Activated T-cell treated with anti-CD3 and anti-CD28 coated beads, Interleukin-2, amount 50 U/mL, for 4 hours (primary cell): ENCODE results near the gene ABHD17A. TPM values are rescaled to one million over a fixed set of nuclear protein-coding genes. Genes with fewer than 3 reads are reported as not detected.

Experiments
- ATAC-seq, 2 donors: fragments of 200-7000 bp; cut with Tn5 transposase; one replicate each; pipeline ENCODE4 v1.10.0; 2021
- DNase-seq: peaks from one replicate; pipeline ENCODE4 v3.0.0-alpha.2; 2020
- H3K27me3 Mint-ChIP-seq: one replicate; pipeline ENCODE4 v1.8.0; 2021; ENCODE audit warnings: low read depth, mixed read lengths
- H3K36me3 Mint-ChIP-seq: one replicate; pipeline ENCODE4 v1.8.0; 2022; ENCODE audit warnings: mixed read lengths; ENCODE audit not compliant: insufficient read depth
- H3K4me1 Mint-ChIP-seq: one replicate; pipeline ENCODE4 v1.8.0; 2021; ENCODE audit warnings: low read depth, mixed read lengths
- H3K4me3 Mint-ChIP-seq: one replicate; pipeline ENCODE4 v1.8.0; 2021; ENCODE audit warnings: mild to moderate bottlenecking, moderate library complexity, mixed read lengths
- H3K9me3 Mint-ChIP-seq: one replicate; pipeline ENCODE4 v1.8.0; 2021; ENCODE audit warnings: mixed read lengths
- total RNA-seq, 3 donors: library from RNA; stranded (reverse); gene quantifications; one replicate each; pipeline ENCODE4 v1.2.1, GENCODE V29; 2021

The ABHD17A gene
- total RNA-seq, 3 donors from 2014 or later, result 109 to 135 (median 117) TPM

DNA sequence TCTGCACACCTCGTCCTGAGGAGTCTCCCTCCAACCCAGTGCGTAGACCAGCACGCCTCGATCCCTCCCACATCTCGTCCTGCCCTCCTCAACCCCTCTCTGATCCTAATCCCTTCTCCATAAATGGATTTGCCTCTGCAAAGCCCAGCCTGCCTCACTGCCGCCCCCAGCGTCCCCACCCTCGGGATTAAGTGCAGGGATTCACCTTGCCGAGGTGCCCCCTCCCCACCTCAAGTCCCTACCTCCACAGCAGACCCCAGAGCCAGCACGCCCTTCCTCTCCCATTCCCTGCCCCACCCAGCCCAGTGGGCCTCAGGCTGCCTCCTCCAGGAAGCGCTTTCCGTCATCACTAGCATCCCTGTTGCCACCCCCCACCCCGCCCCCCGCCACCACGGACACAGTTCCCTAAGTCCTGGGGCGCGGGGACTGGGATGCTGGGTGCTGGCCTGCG lies 25.9 kb downstream of the ABHD17A start:
- peak overlapping the region; percentile 44 for H3K4me3 Mint-ChIP-seq
- H3K27me3 Mint-ChIP-seq, result no peaks in the 10 kb centered on the region
- peaks cover 52% of the 10 kb centered on the region for H3K4me1 Mint-ChIP-seq
- H3K9me3 Mint-ChIP-seq, result no peaks in the 10 kb centered on the region
- H3K36me3 Mint-ChIP-seq, result no peaks in the 10 kb centered on the region
- ATAC-seq (no peak), DNase-seq (no peak)

DNA sequence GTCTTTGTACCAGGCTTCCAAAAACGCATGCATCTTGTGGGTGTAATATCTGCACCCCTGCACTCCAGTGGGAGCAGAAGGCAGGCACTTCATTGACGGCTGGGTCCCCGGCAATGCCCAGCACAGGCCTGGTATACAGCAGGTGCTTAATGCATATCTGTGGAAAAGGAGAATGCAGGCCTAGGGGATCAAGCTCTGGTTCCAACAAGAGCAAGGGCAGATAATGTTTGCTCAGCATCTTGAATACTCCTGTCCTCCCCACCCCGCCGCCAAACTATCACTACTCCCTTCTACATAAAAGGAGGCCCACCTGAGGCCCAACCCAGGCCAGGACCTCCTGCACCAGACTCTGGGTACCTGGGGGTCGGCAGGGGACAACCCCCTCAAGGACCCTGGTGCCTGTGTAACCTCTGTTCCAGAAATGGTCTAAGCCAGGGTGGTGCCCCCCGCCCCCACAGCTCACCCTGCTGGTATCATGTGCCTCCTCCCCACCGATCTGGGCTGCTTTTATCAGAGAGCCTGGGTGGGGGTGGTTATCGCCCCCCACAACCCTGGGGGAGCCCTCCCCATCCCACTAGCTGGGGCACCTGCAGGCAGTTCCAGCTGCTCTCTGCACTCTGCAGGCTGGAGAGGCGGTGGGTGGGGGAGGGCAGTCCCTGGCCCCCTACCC lies 26.7 kb downstream of the ABHD17A start:
- Mint-ChIP-seq H3K36me3 (no peaks in the 10 kb centered on the region), H3K27me3 (no peaks in the 10 kb centered on the region), H3K4me3 (peak overlapping the region; percentile 33), H3K4me1 (peaks cover 52% of the 10 kb centered on the region), H3K9me3 (no peaks in the 10 kb centered on the region)
- no peak for ATAC-seq
- no peak for DNase-seq

DNA sequence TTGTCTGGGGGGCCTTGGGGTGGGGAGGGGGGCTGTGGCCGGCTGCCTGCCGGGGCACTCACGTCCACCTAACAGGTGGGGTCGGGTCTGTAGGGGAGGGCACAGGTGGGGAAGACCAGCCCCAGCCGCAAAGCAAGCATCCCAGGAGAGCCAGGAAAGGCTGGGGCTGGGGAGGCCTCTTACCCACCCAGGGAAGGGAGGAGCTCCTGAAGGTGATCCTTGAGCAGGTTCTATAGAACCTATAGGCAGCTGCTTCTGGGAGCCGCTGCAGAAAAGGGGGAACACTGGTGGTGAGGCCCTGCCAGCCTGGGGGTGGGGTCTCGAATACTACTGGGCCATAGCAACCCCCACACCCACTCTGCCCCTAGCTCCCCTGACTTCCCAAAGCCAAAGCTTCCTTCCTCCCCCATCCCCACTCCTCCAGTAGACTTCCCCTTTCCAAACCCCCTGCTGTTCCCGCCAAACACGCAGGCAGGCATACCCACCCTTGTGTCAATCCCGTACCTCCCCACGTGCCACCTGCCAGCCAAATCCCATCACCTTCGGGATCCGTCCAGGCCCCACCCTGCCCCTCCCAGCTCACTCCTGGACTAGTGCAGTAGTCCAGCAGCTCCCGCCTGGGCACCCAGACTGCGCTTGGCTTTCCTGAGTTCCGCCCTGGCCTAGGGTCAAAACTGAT lies 27.5 kb downstream of the ABHD17A start:
- DNase-seq (no peak), ATAC-seq (no peak)
- Mint-ChIP-seq H3K27me3 (no peaks in the 10 kb centered on the region), H3K9me3 (no peaks in the 10 kb centered on the region), H3K4me1 (peaks cover 58% of the 10 kb centered on the region), H3K4me3 (peak overlapping the region; percentile 66), H3K36me3 (peaks cover 2% of the 10 kb centered on the region)

DNA sequence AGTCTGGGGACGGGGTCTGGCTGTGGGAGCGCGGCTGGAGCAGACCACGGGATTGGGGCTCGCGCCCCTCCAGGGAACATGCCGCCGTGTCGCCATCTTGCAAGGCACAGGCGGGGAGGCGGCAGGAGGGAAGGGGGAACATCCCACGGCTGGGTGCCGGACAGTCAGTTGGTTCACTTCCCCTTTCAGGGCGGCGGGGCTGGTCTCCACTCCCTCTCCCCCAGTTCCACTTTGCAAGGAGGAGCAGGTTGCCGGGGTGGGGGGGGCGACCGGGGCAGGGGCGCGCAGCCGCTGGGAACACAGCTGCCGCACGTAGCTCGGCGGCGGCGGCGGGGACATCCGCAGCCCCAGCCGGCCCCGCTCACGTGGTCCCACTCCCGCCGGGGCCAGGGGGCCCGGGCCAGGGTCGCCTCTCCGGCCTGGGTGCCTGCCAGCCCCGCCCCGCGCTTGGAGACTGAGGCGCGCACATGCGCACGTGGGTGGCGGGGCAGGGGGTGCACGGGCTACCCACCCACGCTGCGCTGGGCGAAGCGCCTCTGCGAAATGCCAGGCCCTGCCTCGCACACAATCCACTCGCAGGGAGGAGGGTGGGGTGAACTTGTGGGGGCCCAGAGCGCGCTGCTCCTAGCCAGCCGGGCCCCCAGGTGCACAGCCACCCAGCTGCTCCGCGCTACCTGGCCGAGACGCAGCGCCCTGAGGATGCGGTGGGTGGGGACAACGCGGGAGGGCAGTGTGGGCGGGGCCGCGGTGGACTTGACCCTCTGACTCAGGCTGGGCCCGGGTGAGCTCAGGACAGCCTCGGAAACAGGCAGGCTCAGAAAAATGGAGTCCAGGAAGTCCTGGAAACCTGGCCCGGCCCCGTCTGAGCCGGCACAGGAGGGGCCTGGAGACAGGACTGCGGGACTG lies 28.3 kb downstream of the ABHD17A start:
- Mint-ChIP-seq H3K36me3 (peaks cover 2% of the 10 kb centered on the region), H3K4me1 (peaks cover 63% of the 10 kb centered on the region), H3K4me3 (peak overlapping the region; percentile 78), H3K27me3 (no peaks in the 10 kb centered on the region), H3K9me3 (no peaks in the 10 kb centered on the region)
- ATAC-seq, result peak; percentile 5
- peak; percentile 63 for DNase-seq

DNA sequence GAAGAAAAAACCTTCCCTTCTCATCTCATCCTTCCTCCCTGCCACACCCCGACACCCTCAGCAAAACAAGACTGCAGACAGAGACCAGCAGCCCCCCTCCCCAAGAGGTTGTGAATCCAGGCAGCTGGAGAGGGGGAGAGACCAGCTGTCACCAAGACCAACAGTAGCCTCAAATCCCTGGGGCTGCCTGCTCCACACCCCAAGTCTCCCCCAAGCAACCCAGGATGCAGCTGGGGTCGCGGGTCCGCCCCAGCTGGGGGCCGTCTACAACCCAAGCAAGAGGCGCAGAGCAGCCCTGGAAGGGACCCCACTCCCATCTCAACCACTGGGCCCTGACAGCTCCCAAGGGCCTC lies 29.0 kb downstream of the ABHD17A start:
- peak overlapping the region; percentile 78 for H3K4me3 Mint-ChIP-seq
- H3K4me1 Mint-ChIP-seq, result peaks cover 59% of the 10 kb centered on the region
- H3K36me3 Mint-ChIP-seq, result peaks cover 2% of the 10 kb centered on the region
- ATAC-seq (no peak), DNase-seq (no peak)
- H3K9me3 Mint-ChIP-seq, result no peaks in the 10 kb centered on the region
- no peaks in the 10 kb centered on the region for H3K27me3 Mint-ChIP-seq

DNA sequence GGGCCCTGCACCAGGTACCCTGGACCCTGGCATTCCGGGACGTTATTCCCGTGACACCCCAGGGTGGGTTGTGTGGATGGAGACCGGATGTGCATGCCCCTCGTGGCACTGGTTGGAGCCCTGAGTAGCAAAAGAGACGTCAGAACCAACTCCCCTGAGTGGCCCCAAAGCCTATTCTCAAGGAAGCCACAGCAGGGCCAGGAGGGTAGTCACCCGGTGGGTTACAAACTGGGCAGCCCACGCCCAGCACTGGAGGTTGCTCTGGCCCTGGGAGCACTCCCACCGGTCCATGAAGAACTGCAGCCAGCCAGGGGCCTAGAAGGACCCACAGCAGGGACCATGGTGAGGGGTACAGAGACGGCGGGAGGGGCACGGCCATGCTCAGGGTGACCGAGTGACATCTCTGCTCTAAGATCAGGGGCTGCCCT lies 29.5 kb downstream of the ABHD17A start:
- Mint-ChIP-seq H3K4me3 (peak overlapping the region; percentile 78), H3K4me1 (peaks cover 59% of the 10 kb centered on the region), H3K9me3 (no peaks in the 10 kb centered on the region), H3K27me3 (no peaks in the 10 kb centered on the region), H3K36me3 (peaks cover 2% of the 10 kb centered on the region)
- ATAC-seq (peak; percentile 22 to 28), DNase-seq (no peak)

DNA sequence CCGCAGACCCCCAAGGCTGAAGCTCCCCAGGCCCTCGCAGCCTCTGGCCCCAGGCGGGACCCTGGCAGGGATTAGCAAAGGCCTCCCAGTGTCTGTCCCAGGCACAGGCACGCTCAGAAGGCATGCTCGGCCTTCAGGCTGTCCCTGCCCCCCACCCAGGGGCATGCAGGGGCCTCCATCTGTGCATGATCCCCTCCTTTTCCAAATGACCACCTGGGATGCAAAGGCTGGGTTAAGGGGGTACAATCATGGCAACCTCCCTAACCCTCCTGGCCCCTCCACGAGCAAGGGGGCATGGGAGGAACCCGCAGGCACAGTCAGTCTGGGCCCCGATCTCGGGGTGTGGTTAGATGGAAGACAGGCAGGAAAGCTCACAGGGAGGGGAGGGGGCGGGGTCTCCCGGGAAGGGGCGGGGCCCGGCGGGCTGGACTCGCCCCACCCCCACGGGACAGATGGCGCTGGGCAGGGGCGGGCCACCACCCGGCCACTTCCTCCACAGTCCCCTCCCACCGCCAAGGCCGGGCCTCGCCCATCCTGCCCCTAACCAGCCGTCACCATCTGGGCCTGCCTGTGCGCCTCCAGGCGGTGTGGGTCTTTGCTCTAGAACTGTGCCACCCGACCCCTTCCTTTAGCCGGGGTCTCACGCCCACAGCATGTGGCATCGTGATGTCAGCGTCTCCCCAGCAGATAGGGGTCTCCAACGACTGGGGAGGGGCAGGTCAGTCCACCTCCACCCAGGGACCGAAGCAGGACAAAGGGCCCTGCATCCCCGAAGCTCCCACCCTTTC lies 30.1 kb downstream of the ABHD17A start:
- ATAC-seq, result peak; percentile 58 to 62
- H3K27me3 Mint-ChIP-seq, result no peaks in the 10 kb centered on the region
- DNase-seq, result peak; percentile 51
- H3K36me3 Mint-ChIP-seq, result peaks cover 2% of the 10 kb centered on the region
- H3K4me3 Mint-ChIP-seq, result peak overlapping the region; percentile 78
- H3K4me1 Mint-ChIP-seq, result peaks cover 60% of the 10 kb centered on the region
- H3K9me3 Mint-ChIP-seq, result no peaks in the 10 kb centered on the region

DNA sequence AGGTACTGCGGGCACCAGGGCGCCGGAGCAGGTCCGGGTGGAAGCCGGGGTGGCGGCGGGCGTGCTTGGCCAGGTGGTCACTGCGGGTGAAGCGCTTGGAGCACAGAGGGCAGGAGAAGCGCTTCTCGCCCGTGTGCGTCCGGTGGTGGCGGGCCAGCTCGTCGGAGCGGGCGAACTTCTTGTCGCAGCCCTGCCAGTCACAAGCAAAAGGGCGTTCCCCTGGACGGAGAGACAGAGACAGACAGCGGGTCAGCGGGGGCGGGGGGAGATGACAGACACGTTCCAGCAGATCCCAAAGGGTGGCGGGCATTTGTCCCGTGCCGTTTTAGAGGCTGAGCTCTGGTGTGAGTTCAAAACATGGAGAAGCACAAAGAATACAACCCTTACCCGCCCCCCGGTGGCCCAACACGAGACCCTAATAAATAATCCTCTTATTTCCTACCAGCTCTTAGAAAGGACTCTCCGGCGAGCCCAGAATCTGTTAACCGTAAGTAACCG lies 30.7 kb downstream of the ABHD17A start:
- peaks cover 63% of the 10 kb centered on the region for H3K4me1 Mint-ChIP-seq

DNA sequence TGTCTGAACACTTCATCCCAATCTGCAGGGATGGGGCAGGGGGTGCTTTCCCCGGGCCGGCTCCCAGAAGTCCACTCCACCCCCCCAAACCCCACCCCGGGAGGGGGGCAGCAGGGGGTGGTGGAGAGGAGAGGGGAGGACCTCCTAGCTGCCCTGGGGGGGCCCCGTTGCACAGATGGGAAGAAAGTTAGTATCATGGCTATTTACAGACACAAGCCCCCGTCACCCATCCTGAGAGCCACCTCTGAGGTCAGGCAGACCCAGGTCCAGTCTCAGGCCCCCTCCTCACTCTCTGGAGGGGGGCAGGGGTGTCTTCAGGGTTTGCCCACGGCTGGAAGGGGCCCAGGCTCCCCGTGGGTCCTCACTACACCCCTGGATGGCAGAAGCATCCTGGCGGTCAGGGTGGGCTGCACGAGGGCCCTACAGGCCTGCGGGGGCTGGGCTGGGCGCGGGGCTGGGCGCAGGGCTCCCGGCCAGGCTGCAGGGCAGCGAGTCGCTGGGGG lies 31.2 kb downstream of the ABHD17A start:
- Mint-ChIP-seq H3K9me3 (no peaks in the 10 kb centered on the region), H3K36me3 (peaks cover 2% of the 10 kb centered on the region), H3K27me3 (no peaks in the 10 kb centered on the region), H3K4me1 (peaks cover 61% of the 10 kb centered on the region), H3K4me3 (no peak overlapping the region)
- DNase-seq (no peak), ATAC-seq (no peak)

More for the DNA sequence above, 30.7 kb downstream of the ABHD17A start:
- no peak overlapping the region for H3K4me3 Mint-ChIP-seq
- H3K9me3 Mint-ChIP-seq, result no peaks in the 10 kb centered on the region
- H3K36me3 Mint-ChIP-seq, result peaks cover 2% of the 10 kb centered on the region
- H3K27me3 Mint-ChIP-seq, result no peaks in the 10 kb centered on the region
- ATAC-seq, result no peak
- DNase-seq, result no peak

DNA sequence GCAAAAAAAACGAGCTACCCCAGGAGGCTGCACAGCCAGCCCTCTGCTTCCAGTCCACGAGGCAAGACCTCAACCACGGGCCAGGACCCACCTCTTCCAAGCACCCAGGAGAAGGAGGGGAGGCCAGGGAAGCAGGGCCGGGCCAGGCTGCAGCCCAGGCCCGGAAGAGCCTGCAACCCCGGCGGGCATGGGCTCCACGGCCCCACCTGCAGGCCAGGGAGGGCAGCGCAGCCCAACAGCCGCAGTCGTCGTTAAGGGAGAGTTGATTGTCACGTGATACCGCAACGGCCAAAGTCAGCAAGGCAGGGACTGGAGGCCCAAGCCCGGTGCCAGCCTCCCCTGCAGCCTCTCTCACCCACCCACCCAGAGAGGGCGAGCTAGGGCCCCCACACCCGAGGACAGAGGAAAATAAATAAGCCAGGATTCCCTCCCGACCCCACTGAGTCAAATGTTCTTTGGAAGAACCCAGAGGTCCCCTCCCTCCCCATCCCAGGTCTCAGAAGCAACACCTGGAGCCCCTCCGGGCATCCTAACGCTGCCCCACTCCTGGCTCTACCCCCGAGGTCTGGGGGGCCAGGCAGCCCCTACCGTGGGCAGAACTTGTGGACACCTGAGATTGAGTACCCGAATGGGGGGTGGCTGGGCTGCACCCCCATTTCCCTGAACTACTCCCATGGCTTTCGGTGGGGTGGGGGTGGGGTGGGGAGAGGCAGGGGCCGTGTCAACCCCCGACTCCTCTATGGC lies 31.8 kb downstream of the ABHD17A start:
- DNase-seq, result peak; percentile 68
- peak overlapping the region; percentile 59 for H3K4me3 Mint-ChIP-seq
- ATAC-seq, result peak; percentile 20 to 24
- H3K27me3 Mint-ChIP-seq, result no peaks in the 10 kb centered on the region
- peaks cover 61% of the 10 kb centered on the region for H3K4me1 Mint-ChIP-seq
- peaks cover 2% of the 10 kb centered on the region for H3K36me3 Mint-ChIP-seq
- H3K9me3 Mint-ChIP-seq, result no peaks in the 10 kb centered on the region

DNA sequence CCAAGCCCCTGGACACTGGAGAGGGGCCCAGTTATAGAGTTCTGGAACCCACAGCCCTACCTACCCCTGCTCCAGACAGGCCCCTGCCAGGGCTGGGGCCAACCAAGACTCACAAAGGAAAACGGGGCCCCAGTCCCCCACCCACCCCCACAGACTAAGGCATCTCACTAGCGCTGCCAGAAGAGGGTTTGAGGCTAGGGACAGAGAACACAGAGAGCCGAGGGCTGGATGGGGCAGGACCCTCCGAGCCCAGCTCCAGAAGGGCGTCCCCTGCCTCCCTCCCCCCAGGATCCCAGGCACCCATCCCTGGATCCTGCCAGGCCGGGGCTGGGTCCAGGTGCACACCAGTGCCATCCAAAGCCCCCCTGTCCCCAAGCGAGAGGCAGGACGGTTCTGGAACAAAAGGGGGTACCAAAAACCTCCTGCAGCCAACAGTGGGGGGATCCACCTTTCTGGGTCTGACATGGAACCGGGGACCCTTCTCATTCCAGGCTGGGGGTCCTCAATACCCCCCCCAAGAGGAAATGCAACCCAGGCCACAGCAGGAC lies 32.6 kb downstream of the ABHD17A start:
- H3K9me3 Mint-ChIP-seq, result no peaks in the 10 kb centered on the region
- DNase-seq, result no peak
- H3K36me3 Mint-ChIP-seq, result peaks cover 2% of the 10 kb centered on the region
- peaks cover 55% of the 10 kb centered on the region for H3K4me1 Mint-ChIP-seq
- peak overlapping the region; percentile 35 for H3K4me3 Mint-ChIP-seq
- H3K27me3 Mint-ChIP-seq, result no peaks in the 10 kb centered on the region
- ATAC-seq, result no peak

DNA sequence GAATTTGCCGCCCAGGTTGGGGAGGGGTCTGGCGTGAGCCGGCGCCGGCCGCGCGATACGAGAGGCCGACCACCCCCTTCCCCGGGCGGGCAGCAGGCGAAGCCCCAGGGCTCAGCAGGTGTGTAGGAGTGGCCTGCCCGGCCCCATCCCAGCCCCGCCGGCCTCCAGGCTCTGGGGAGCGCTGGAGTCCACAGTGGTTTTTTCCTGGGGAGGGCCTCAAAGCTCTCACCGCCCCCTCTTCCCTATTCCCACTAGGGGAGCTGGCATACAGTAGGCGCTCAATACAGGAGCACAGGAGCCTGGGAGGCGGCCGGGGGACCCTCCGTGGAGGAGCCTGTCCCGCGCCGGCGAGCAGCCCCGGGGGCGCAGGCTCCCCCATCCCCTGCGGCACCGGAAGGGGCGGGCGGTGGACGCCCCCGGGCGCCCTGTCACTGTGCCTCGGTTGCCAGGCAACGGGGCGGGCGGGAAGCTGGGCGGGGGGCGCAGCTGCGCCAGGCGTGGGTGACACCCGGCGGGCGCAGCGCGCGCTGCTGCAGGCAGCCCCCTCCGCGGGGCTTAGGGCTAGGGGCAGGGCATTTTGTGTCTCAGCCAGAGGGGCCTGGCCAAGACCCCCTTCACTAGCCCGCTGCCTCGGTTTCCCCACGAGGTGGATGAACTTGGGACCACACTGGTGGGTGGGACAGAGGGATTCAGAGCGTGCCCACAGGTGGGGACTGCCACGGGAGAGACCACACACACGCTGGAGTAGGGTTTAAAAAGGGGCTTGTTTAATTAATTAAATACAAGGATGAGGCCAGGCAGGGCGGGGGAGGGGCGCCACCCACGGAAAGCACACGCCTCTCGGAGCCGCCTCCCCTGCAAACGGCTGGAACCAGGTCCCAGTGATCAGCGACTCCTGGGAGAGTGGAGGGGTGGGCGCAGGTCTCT lies 33.4 kb downstream of the ABHD17A start:
- H3K4me1 Mint-ChIP-seq, result peaks cover 60% of the 10 kb centered on the region
- H3K36me3 Mint-ChIP-seq, result peaks cover 3% of the 10 kb centered on the region

More for the DNA sequence above, 33.4 kb downstream of the ABHD17A start:
- ATAC-seq (peak in 1 of 2 donors; percentile 4), DNase-seq (peak; percentile 71)
- Mint-ChIP-seq H3K27me3 (no peaks in the 10 kb centered on the region), H3K9me3 (no peaks in the 10 kb centered on the region), H3K4me3 (peak overlapping the region; percentile 35)
